ENCODE results near the gene ALG14.

- no peak for TF ChIP-seq CTCF (IDR thresholded peaks at IDR 0.05)
- TF ChIP-seq POLR2A (IDR thresholded peaks at IDR 0.05) = no peak
Observed at GRCh38 chr1:94953746-94954145, 119.0 kb downstream of the ALG14 start.

Data from esophagus squamous epithelium (tissue), 4 donors.